Colonic mucosa (tissue), 4 donors: ENCODE data around the gene FGF1. TPM values are rescaled to one million over a fixed set of nuclear protein-coding genes. Genes with fewer than 3 reads are reported as not detected.

Source experiments
- DNase-seq: peaks from one replicate; pipeline ENCODE4 v3.0.0-alpha.2; 2020
- H3K27ac ChIP-seq: fragments of 200-600 bp; one replicate; pipeline ENCODE4 v1.8.0; 2021
- H3K27me3 ChIP-seq: fragments of 200-600 bp; one replicate; pipeline ENCODE4 v1.8.0; 2021
- H3K36me3 ChIP-seq: fragments of 200-600 bp; one replicate; pipeline ENCODE4 v1.8.0; 2021
- H3K4me1 ChIP-seq: fragments of 200-600 bp; one replicate; pipeline ENCODE4 v1.8.0; 2021; ENCODE audit warnings: mild to moderate bottlenecking
- H3K4me3 ChIP-seq: fragments of 200-600 bp; one replicate; pipeline ENCODE4 v1.8.0; 2021
- H3K9ac ChIP-seq, 2 donors: one replicate each; pipeline ENCODE4 v1.7.0; 2013; ENCODE audit warnings: control low read depth in 2 of 2, low read depth in 2 of 2, low read length in 2 of 2
- H3K9me3 ChIP-seq: fragments of 200-600 bp; one replicate; pipeline ENCODE4 v1.8.0; 2021
- intact Hi-C: fragments of 100-400 bp; cut with DNase I; formaldehyde crosslinking; loops from one replicate; pipeline ENCODE4 v1.14.1; 2022
- total RNA-seq, 2 donors: library from RNA; stranded (reverse); fragmentation: NEBNext Ultra II Directional in 1 of 2; extraction: Animal tissue kit (Norgen Biotek cat#: 25700) in 1 of 2; gene quantifications; one replicate each; pipeline ENCODE4 v1.2.1, GENCODE V29; 2021
- TF ChIP-seq, protein P1 (sequence below): fragments of 200-600 bp; IDR thresholded peaks from one replicate; pipeline ENCODE4 v1.8.0; 2022; ENCODE audit warnings: antibody characterized with exemption, mild to moderate bottlenecking
- donor health status: healthy.
- donor health status: DM: no; HTN: no; CAD: no.
- donor health status: DM: no; HTN: no; CAD: no.

Gene FGF1
- total RNA-seq, 2 donors from 2014 or later: 0.90 TPM; not detected in 1

GRCh38 chr5:142642427-142642826, 43.5 kb downstream of the FGF1 start:
- no peak overlapping the region for H3K27ac ChIP-seq
- no peak overlapping the region for H3K4me3 ChIP-seq
- TF ChIP-seq, protein P1, sequence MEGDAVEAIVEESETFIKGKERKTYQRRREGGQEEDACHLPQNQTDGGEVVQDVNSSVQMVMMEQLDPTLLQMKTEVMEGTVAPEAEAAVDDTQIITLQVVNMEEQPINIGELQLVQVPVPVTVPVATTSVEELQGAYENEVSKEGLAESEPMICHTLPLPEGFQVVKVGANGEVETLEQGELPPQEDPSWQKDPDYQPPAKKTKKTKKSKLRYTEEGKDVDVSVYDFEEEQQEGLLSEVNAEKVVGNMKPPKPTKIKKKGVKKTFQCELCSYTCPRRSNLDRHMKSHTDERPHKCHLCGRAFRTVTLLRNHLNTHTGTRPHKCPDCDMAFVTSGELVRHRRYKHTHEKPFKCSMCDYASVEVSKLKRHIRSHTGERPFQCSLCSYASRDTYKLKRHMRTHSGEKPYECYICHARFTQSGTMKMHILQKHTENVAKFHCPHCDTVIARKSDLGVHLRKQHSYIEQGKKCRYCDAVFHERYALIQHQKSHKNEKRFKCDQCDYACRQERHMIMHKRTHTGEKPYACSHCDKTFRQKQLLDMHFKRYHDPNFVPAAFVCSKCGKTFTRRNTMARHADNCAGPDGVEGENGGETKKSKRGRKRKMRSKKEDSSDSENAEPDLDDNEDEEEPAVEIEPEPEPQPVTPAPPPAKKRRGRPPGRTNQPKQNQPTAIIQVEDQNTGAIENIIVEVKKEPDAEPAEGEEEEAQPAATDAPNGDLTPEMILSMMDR: no peak

GRCh38 chr5:142641711-142642110, 44.2 kb downstream of the FGF1 start:
- Histone ChIP-seq H3K4me1 (no peaks in the 10 kb centered on the region), H3K9ac (no peak overlapping the region), H3K4me3 (no peak overlapping the region), H3K9me3 (no peaks in the 10 kb centered on the region), H3K27me3 (no peaks in the 10 kb centered on the region), H3K36me3 (no peaks in the 10 kb centered on the region), H3K27ac (no peak overlapping the region)
- TF ChIP-seq, protein P1: no peak
- no peak for DNase-seq
- intact Hi-C loops: no loop called here

More at GRCh38 chr5:142642427-142642826, 43.5 kb downstream of the FGF1 start:
- intact Hi-C loops: no loop called here
- Histone ChIP-seq H3K36me3 (no peaks in the 10 kb centered on the region), H3K9me3 (no peaks in the 10 kb centered on the region), H3K4me1 (no peaks in the 10 kb centered on the region), H3K27me3 (no peaks in the 10 kb centered on the region), H3K9ac (no peak overlapping the region)
- no peak for DNase-seq

DNA sequence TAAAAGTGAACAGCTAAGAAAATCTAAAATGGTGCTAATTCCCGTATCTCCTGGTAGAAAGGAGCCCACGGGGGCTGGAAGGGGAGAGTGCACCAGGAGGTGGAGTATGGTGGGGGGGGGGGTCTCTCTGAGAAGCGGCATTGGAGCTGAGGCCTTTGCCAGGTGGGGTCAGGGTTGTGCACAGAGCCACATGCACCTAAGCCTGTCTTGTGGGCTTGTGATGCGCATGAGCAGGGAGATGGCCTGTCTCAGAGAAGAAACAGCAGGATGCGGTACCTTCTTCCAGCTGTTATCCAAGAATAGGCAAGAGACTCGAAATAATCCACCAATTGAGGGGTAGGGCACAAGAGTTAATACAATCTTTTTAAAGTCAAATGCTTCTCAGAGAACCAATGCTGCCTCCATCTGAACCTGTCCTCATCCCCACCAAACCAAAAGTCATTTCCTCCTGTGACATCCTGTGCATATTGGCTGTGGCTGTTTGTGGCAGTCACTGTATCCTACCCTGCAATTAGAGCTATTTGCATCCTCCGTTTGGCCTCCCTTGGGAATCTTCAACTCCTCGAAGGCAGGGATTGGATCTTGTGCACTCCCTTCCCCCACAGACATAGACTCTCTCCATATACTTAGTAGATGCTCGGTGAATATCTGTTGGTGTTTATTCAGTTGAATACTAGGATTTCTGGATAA, 45.4 kb downstream of the FGF1 start:
- intact Hi-C loops: no loop called here
- H3K27ac ChIP-seq: no peak overlapping the region
- TF ChIP-seq, protein P1: no peak
- H3K9ac ChIP-seq: no peak overlapping the region
- no peaks in the 10 kb centered on the region for H3K36me3 ChIP-seq
- H3K4me1 ChIP-seq: no peaks in the 10 kb centered on the region
- H3K9me3 ChIP-seq: no peaks in the 10 kb centered on the region
- no peaks in the 10 kb centered on the region for H3K27me3 ChIP-seq
- no peak for DNase-seq
- no peak overlapping the region for H3K4me3 ChIP-seq

DNA sequence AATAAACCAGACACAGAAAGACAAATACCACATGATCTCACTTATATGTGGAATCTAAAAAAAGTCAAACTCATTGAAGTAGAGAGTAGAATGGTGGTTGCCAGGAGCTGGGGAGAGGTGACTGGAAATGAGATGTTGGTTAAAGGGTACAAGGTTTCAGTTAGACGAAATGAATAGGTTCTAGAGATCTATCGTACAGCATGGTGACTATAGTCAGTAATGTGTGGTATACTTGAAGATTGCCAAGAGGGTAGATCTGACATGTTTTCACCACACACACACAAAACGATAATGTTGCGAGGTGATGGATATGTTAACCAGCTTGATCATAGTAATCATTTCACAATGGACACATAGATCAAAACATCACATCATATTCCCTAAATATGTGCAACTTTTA, 46.4 kb downstream of the FGF1 start:
- no peak for DNase-seq
- TF ChIP-seq, protein P1: no peak
- H3K9me3 ChIP-seq: no peaks in the 10 kb centered on the region
- H3K4me3 ChIP-seq: no peak overlapping the region
- no peaks in the 10 kb centered on the region for H3K36me3 ChIP-seq
- no peak overlapping the region for H3K27ac ChIP-seq
- intact Hi-C loops: no loop called here
- H3K9ac ChIP-seq: no peak overlapping the region
- no peaks in the 10 kb centered on the region for H3K27me3 ChIP-seq
- H3K4me1 ChIP-seq: no peaks in the 10 kb centered on the region

DNA sequence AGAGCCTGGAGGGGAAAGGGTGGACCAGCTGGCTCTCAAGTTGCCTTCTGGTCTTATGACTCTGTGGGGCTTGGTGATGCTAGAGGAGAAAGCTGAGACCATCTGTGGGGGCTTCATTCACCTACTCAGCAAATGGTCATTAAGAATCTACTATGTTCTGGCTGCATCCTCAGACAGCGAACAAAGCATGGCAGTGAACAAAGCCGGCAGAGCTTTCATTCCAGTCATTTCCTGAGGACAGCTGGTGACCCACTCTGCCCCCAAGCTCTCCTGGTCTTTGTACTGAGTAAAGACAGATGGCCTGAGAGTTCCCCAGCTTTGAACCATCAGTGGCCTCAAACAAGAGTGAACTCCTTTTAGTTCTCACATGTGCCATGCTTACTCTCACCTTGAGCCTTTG, 48.0 kb downstream of the FGF1 start:
- Histone ChIP-seq H3K27ac (no peak overlapping the region), H3K4me1 (no peaks in the 10 kb centered on the region), H3K27me3 (no peaks in the 10 kb centered on the region), H3K9me3 (no peaks in the 10 kb centered on the region), H3K9ac (no peak overlapping the region), H3K4me3 (no peak overlapping the region), H3K36me3 (no peaks in the 10 kb centered on the region)
- DNase-seq: no peak
- TF ChIP-seq, protein P1: no peak
- intact Hi-C loops: no loop called here
